Lung (tissue), 12 donors: Measurements from ENCODE around the gene ETV2. TPM values are rescaled to one million over a fixed set of nuclear protein-coding genes. Genes with fewer than 3 reads are reported as not detected.
"Not testable (repeated sequence)": the region's sequence is repeated elsewhere in the genome, so short reads cannot be mapped to it uniquely, and the experiment has no call there.

Source experiments
- ATAC-seq: fragments of 200-7000 bp; cut with Tn5 transposase; one replicate; pipeline ENCODE4 v1.9.1; 2020; ENCODE audit warnings: moderate number of reproducible peaks; ENCODE audit not compliant: insufficient read depth, low FRiP score
- DNase-seq, 3 donors: peaks; one replicate each; pipeline ENCODE4 v3.0.0-alpha.2; 2013 to 2017
- H3K27ac ChIP-seq, 2 donors: one replicate each; pipeline ENCODE4 v1.5.1; 2013; ENCODE audit warnings: mild to moderate bottlenecking in 2 of 2, moderate library complexity in 2 of 2, control low read depth in 1 of 2, inconsistent platforms in 1 of 2, low read depth in 1 of 2, low read length in 1 of 2
- H3K27me3 ChIP-seq, 3 donors: one replicate each; pipeline ENCODE4 v1.5.1; 2013; ENCODE audit warnings: low read length in 2 of 3; ENCODE audit not compliant: control insufficient read depth in 3 of 3, insufficient read depth in 3 of 3
- H3K36me3 ChIP-seq, 4 donors: one replicate each; pipeline ENCODE4 v1.5.1; 2013; ENCODE audit warnings: low read length in 4 of 4, mild to moderate bottlenecking in 1 of 4, moderate library complexity in 1 of 4; ENCODE audit not compliant: control insufficient read depth in 4 of 4, insufficient read depth in 4 of 4
- H3K4me1 ChIP-seq, 5 donors: one replicate each; pipeline ENCODE4 v1.5.1; 2013; ENCODE audit warnings: low read length in 5 of 5, mild to moderate bottlenecking in 2 of 5, moderate library complexity in 1 of 5; ENCODE audit not compliant: control insufficient read depth in 5 of 5, insufficient read depth in 5 of 5
- H3K4me3 ChIP-seq: one replicate; pipeline ENCODE4 v1.5.1; 2013; ENCODE audit warnings: mild to moderate bottlenecking, control low read depth, moderate library complexity
- H3K9ac ChIP-seq, 2 donors: one replicate each; pipeline ENCODE4 v1.5.1; 2013; ENCODE audit warnings: low read length in 2 of 2, control low read depth in 1 of 2; ENCODE audit not compliant: insufficient read depth in 1 of 2
- H3K9me3 ChIP-seq, 4 donors: one replicate each; pipeline ENCODE4 v1.5.1; 2013; ENCODE audit warnings: low read length in 3 of 4, mild to moderate bottlenecking in 1 of 4, moderate library complexity in 1 of 4; ENCODE audit not compliant: control insufficient read depth in 4 of 4, insufficient read depth in 3 of 4
- WGBS, 2 donors: extraction: QIAGEN DNeasy Blood & Tissue Kit; methylation state at CpG; one replicate each; pipeline ENCODE4 v1.1.7; 2013; 5-methylcytosine and 5-hydroxymethylcytosine counted together
- polyA plus RNA-seq, 2 donors: library from polyadenylated mRNA; stranded (reverse); fragments of 200-250 nt; gene quantifications; one replicate each; pipeline ENCODE4 v1.2.1, GENCODE V29; 2013
- total RNA-seq, 2 donors: library from RNA; depleted of rRNA in 1 of 2; stranded (reverse); fragments of >200 nt in 1 of 2; gene quantifications; one replicate each; pipeline ENCODE4 v1.2.1, GENCODE V29; 2014 to 2021
- TF ChIP-seq, protein P1 (sequence below): IDR thresholded peaks from 2 replicates; pipeline ENCODE4 v1.5.1; 2012; ENCODE audit warnings: mild to moderate bottlenecking; ENCODE audit errors: control extremely low read depth, extremely low read depth
- donor health status: control.
- donor health status: control.
- donor health status: Bipolar disorder and iron deficiency.
- donor health status: healthy.
- donor health status: DM: yes; HTN: yes; CAD: no.

Gene ETV2
- total and polyA plus RNA-seq, 4 donors = 0.31 to 2.5 (median 1.1) TPM

DNA sequence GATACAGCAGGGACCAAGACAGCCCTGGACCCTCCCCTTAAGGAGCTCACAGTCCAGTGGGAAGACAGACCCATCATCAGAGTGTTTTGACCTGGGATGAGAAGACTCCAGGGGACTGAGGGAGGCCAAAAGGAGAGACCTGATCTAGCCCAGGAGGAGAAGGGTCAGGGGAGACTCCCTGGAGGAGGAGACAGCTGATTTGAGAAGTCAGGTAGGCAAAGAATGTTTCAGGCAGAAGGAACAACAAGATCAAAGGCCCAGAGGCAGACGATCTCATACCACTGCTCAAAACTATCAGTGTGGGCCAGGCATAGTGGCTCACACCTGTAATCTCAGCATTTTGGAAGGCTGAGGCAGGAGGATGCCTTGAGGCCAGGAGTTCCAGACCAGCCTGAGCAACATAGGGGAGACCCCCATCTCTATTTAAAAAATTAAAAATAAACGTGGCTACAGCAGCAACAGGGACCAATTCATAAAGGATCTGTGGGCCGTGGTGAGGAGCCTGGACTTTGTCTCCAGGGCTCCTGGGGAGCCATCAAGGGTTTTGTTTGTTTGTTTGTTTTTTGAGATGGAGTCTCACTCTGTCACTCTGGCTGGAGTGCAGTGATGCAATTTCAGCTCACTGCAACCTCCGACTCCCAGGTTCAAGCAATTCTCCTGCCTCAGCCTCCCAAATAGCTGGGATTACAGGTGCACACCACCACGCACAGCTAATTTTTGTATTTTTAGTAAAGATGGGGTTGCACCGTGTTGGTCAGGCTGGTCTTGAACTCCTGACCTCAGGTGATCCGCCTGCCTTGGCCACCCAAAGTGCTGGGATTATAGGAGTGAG lies 4.4 kb downstream of the ETV2 start:
- Histone ChIP-seq H3K9me3 (no peaks in the 10 kb centered on the region), H3K4me3 (no peak overlapping the region), H3K4me1 (peaks cover 5 to 38% (median 12%) of the 10 kb centered on the region in 5 donors), H3K27ac (no peak overlapping the region), H3K36me3 (peaks cover 0 to 3% (median 2%) of the 10 kb centered on the region in 4 donors), H3K27me3 (no peaks in the 10 kb centered on the region), H3K9ac (no peak overlapping the region)
- 79 to 86% methylated on average over 7 of the region's 7 CpGs for WGBS, 2 donors
- DNase-seq (no peak), ATAC-seq (no peak)
- TF ChIP-seq, protein P1, sequence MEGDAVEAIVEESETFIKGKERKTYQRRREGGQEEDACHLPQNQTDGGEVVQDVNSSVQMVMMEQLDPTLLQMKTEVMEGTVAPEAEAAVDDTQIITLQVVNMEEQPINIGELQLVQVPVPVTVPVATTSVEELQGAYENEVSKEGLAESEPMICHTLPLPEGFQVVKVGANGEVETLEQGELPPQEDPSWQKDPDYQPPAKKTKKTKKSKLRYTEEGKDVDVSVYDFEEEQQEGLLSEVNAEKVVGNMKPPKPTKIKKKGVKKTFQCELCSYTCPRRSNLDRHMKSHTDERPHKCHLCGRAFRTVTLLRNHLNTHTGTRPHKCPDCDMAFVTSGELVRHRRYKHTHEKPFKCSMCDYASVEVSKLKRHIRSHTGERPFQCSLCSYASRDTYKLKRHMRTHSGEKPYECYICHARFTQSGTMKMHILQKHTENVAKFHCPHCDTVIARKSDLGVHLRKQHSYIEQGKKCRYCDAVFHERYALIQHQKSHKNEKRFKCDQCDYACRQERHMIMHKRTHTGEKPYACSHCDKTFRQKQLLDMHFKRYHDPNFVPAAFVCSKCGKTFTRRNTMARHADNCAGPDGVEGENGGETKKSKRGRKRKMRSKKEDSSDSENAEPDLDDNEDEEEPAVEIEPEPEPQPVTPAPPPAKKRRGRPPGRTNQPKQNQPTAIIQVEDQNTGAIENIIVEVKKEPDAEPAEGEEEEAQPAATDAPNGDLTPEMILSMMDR = no peak

DNA sequence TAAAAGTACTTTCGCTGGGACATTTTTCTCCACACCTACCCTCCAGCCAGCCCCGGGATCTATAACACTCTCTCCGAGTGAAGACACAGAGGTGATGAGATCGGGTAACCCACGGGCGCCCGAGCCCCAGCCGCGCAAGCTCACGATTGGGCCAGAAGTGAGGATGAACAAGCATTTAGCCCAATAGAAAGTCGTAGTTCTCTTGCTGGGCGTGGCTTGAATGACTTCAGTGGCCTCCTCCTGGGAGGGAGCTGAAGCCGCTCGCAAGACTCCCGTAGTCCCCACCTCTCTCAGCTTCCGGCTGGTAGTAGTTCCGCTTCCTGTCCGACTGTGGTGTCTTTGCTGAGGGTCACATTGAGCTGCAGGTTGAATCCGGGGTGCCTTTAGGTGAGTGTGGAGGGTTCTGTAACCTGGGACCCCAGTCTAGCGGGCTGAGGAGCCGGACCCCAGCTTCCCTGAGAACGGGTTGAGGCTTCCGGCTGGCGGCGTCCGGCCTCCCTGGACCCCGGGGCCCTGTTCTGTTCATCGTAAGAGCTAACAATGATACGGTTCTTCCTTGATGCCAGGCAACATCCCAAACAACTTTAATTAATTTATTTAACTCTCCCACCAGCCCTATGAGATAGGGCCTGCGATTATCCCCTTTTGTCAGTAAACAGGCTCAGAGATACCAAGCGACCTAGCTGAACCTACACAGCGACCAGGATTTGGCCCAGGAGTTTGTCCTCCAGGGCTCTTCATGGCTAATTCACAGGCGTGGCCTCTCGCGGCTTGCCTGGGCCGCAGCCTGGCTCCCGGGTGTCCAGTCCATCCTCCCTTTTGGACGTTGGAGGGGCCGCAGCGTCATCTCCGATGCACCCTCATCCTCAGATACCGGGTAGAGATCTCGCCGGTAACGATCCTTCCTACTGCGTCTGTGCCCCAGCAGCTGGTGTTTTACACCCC lies 6.7 kb downstream of the ETV2 start, which contains the start of gene COX6B1:
COX6B1 (plus strand) TSS at position 307 of the 945 bp plus-strand sequence. CDS start 2,921 bp downstream, outside the sequence.
- ATAC-seq (peak; percentile 79), DNase-seq (peak; percentile 94 to 98 (median 97))
- peak within 1 kb of the TSS; percentile 91 for H3K4me3 ChIP-seq
- peak within 1 kb of the TSS; percentile 37 to 66 for H3K9ac ChIP-seq
- H3K36me3 ChIP-seq = peaks cover 5 to 12% (median 6%) of the 10 kb centered on the region in 4 donors
- TF ChIP-seq, protein P1 = no peak
- H3K4me1 ChIP-seq = peaks cover 5 to 21% (median 8%) of the 10 kb centered on the region in 5 donors
- no peaks in the 10 kb centered on the region for H3K9me3 ChIP-seq
- no peaks in the 10 kb centered on the region for H3K27me3 ChIP-seq
- WGBS, 2 donors = 1% methylated on average over 46 of the region's 46 CpGs
- peak within 1 kb of the TSS; percentile 89 to 93 for H3K27ac ChIP-seq

DNA sequence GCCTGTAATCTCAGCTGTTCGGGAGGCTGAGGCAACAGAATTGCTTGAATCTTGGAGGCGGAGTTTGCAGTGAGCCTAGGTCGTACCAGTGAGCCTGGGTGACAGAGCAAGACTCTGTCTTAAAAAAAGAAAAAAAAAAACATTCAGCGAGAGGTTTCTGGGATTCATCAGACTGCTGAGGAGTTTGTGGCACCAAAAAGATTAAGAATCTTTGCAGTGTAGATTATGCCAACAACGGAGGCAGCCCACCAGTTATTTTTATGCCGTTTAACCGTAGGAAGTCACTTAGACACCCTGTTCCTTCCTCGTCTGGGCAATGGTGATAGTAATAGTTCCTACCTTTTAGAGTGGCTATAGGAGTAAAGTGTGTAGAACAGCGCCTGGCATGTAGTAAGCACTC lies 9.0 kb downstream of the ETV2 start:
- Histone ChIP-seq H3K27ac (no peak overlapping the region), H3K27me3 (no peaks in the 10 kb centered on the region), H3K9me3 (no peaks in the 10 kb centered on the region), H3K4me1 (peaks cover 3 to 7% (median 6%) of the 10 kb centered on the region in 5 donors), H3K36me3 (peaks cover 9 to 20% (median 11%) of the 10 kb centered on the region in 4 donors), H3K4me3 (no peak overlapping the region), H3K9ac (no peak overlapping the region)
- TF ChIP-seq, protein P1 = no peak
- whole genome bisulfite sequencing, 2 donors = 39 to 72% methylated on average over 9 of the region's 9 CpGs
- ATAC-seq = no peak
- no peak for DNase-seq

DNA sequence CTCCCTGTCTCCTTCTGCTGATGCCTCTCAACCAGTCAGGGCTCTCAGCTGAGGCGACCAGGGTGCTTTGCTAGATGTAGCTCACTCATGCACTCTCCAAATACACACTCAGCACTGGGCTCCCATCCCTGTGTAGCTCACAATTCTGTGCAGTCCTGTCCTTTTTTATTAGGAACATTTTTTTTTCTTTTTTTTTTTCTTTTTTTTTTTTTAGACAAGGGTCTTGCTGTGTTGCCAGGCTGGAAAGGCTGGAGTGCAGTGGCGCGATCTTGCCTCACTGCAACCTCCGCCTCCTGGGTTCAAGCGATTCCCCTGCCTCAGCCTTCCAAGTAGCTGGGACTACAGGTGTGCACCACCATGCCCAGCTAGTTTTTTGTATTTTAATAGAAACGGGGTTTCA lies 13.3 kb downstream of the ETV2 start:
- not testable (repeated sequence) for H3K27ac ChIP-seq, H3K4me1 ChIP-seq, H3K9ac ChIP-seq, ATAC-seq, H3K9me3 ChIP-seq, H3K27me3 ChIP-seq, DNase-seq, H3K4me3 ChIP-seq
- peaks cover 18 to 44% (median 26%) of the 10 kb centered on the region in 4 donors for H3K36me3 ChIP-seq
- WGBS, 2 donors = 96 to 97% methylated on average over 6 of the region's 6 CpGs
